GM12892 (cell line): ENCODE results near the gene TAF15.

Experiments
- DNase-seq: peaks from one replicate; pipeline ENCODE4 v3.0.0; 2011; ENCODE audit not compliant: insufficient read length
- FAIRE-seq: peaks from 2 replicates; lab custom pipeline; 2011; peaks lifted over from hg19 to GRCh38; lab: Jason Lieb, UNC
- POLR2A ChIP-seq: IDR thresholded peaks from 2 replicates; pipeline ENCODE4 v1.6.1; 2011; ENCODE audit warnings: low read depth, low read length, control low read depth
- POLR2AphosphoS5 ChIP-seq: IDR thresholded peaks from 2 replicates; pipeline ENCODE4 v1.6.1; 2011; ENCODE audit warnings: low read depth, low read length, control low read depth
- TAF1 ChIP-seq: IDR thresholded peaks from 2 replicates; pipeline ENCODE4 v1.6.1; 2011; ENCODE audit warnings: low read depth, mild to moderate bottlenecking, control low read depth, low read length, borderline replicate concordance

TAF15 gene

DNA sequence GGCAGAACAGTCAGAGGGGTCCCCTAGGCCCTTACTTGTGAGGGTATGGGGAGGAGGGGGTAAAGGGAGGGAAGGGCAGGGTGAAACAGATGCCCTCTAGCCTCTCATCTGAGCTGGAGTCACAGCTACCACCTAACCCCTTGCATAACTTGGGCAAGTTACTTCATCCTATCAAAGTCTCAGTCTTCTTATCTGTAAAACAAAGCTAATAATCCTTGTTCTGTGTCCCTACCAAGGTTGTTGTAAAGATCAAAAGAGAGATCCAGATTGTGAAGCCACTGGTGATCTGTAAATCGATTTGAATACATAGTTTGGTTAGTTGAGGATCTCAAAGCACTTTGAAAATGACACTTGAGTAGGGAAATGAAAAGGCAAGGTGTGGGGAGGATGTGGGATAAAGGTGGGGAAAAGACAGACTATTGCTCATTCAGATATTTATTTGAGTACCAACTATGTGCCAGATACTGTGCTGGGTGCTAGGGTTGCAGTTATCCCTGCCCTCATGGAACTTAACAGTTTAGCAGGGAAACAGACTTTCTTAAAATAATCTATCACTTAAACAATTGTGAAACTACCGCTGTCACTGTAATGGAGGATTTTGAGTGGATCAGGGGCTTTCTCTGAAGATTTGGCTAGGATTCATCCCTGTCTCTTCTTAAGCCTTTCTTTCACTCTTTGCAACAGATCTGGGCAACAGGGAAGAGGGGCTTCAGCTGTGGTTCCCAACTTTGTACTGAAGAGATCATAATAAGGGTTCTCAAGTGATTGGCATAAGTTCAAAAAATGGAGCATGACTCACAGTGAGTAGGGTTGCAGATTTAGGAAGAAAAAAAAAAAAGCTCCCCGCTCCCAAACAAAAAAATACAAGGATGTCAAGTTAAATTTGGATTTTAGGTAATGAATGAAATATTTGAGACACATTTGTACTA lies 56.4 kb downstream of the TAF15 start:
- FAIRE-seq, result no peak
- DNase-seq, result no peak
- TF ChIP-seq TAF1, result no peak
- no peak for TF ChIP-seq POLR2AphosphoS5
- no peak for TF ChIP-seq POLR2A

DNA sequence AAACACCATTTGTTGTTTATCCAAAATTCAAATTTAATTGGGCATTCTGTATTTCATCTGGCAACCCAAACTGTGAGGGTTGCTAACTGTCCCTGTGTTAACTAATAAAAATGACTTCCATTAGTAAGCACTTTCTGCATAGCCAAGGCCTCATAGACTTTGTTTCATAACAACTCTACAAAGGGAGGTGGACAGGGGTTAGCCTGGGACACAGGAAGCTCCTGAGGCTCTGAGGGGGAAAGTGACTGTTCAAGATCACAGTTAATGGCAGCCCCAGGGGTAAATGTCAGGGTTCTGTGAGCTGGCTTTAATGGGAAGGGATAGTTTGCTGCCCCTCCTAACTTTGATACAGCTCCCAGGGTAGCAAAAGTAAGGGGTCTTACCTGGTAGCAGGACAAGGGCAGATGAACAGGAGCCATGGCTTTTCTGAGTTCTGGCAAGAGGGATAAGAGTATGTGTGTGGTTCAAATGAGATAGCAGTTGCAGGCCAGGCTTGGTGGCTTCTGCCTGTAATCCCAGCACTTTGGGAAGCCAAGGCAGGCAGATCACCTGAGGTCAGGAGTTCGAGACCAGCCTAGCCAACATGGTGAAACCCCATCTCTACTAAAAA lies 57.2 kb downstream of the TAF15 start:
- TF ChIP-seq TAF1 (no peak), POLR2A (no peak), POLR2AphosphoS5 (no peak)
- DNase-seq, result no peak
- no peak for FAIRE-seq

DNA sequence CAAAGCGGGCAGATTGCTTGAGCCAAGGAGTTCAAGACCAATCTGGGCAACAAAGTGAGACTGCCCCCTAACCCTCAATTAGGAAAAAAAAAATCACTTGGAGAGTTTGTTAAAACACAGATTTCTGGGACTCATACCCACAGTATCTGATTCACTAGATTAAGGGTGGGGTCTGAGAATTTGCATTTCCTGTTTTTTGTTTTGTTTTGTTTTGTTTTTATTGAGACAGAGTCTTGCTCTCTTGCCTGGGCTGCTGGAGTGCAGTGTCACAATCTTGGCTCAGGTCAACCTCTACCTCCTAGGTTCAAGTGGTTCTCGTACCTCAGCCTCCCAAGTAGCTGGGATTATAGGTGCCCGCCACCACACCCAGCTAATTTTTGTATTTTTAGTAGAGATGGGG lies 58.3 kb downstream of the TAF15 start:
- TF ChIP-seq POLR2AphosphoS5, result no peak
- DNase-seq (no peak), FAIRE-seq (no peak)

DNA sequence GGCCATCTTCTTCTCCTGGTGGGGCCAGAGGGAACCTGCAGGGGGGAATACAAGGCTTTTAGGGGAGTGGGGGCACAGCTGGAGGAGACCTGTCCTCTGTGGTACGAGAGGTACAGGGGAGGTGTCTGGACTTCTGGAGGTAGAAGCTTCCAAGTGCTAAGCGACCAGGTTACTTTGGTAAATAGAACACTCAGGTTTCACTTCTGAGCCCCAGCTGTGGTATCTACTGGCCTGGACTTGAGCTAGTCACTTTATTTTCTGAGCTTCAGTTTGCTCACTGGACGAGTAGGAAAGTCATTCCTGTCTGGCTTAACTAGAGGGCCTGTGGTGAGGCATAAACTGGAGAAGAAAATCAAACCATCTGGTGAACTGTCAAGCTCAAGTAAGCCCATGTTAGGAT lies 59.5 kb downstream of the TAF15 start, which contains the start of gene HEATR9:
Gene HEATR9, minus strand, starts transcription at position 155 of the 400 bp plus-strand sequence. Its CDS starts 149 bp downstream, at position 6.
- DNase-seq (no peak), FAIRE-seq (no peak)
- TF ChIP-seq POLR2AphosphoS5 (no peak), POLR2A (no peak), TAF1 (no peak)

DNA sequence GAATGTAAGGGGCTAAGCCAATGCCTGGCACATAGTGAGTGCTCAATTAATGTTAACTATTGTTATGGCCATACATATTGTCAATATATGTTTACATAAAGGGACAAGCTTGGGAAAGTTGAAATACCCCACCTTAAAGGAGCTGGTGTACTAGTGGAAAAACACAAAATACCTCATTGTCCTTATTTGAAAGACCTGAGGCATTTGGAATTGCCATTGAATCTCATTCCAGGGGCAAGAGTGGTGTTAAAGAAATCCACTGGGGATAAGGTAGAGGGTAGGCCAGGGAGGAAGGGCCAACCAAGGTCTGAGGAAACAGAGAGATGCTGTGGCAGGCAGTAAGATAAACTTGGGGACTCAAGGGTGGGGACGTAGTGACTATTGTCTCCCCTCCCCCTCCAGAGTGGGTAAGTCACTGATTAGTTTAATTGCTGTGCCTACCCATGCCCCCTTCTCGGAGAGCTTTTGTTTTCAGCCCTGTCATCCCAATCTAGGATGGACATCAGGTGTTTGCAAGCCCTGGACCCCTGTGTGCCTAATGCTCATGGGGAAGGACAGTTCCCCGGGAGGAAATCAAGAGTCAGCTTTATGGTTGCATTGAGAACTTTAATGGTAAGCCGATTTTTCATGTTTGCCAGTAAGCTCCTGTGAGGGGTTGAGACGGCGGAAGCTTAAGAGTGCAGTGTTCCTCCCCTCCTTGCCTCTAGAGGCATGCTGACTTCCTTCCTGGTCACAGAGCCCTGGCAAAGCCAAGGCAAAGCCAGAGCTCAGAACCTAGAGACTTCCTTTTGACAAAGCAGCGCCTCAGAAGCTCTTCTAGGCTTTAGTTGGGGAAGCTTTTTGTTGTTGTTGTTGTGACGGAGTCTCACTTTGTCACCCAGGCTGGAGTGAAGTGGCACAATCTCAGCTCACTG lies 61.9 kb downstream of the TAF15 start:
- TF ChIP-seq TAF1 (no peak), POLR2AphosphoS5 (no peak), POLR2A (no peak)
- FAIRE-seq (no peak), DNase-seq (no peak)

DNA sequence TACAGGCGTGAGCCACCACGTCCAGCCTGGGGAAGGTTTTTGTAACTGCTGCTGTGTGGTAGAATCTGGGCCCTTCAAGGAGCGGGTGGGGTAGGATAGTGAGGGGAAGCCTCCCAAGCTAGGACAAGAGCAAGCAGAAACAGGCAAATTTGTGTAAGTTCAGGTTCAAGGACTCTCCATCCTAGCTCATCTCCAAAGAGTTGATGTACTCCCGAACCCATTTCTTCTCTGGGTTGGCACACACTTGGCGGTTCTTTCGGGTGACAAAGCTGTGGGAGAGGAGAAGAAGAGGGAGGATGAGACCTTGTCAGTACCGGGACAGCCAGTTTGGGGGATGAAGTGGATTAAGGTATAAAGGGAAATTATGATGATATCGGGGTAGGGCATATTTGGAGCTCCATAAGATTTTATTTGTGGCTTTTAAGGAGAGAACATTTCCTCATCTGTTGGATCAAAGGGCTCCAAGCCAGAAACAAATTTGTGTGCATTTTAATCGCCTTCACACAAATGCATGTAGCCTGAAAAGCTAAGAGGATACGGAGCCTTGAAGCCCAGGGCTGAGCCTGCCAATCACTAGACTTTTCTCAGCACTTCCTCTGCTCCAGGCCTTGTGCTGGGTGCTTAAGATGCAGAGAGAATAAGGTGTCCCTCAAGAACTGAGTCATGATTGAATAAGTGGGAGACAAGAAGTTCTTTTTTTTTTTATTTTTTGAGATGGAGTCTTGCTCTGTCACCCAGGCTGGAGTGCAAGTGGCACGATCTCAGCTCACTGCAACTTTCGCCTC lies 63.1 kb downstream of the TAF15 start:
- no peak for DNase-seq
- FAIRE-seq, result no peak
- TF ChIP-seq POLR2A (no peak), POLR2AphosphoS5 (no peak), TAF1 (no peak)

DNA sequence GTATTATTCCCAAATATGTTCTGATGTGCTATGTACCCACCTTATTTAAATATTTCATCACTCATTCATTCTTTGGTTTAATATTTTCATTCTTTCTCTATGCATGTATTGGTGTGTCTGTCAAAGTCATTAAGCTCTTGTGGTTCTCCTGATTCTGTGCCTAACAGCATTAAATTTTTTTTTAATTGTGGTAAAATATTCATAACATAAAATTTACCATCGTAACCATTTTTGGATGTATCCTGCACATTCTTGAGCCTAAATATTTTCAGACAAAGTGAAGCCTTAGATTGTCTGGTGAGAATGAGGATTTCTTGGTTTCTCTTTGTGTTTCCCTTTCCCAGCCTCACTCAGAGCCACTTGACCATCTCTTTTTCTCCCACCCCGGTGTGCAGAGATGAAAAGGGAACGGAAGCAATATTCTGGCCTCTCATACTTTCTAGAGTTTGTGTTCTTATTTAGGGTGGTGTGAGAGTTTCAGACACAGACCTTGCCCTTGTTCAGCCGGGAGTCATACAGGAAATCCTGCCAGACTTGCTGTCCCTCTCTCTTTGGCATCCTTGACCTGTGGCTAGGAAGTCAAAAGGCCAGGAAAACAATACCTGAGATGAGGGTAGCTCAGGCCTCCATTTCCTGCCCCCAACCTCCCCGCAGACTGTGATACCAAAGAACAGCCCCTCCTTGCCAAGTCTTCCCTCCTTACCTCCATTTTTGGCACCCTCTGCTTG lies 66.0 kb downstream of the TAF15 start:
- DNase-seq (no peak), FAIRE-seq (no peak)
- TF ChIP-seq POLR2AphosphoS5, result no peak
- no peak for TF ChIP-seq TAF1
- no peak for TF ChIP-seq POLR2A

DNA sequence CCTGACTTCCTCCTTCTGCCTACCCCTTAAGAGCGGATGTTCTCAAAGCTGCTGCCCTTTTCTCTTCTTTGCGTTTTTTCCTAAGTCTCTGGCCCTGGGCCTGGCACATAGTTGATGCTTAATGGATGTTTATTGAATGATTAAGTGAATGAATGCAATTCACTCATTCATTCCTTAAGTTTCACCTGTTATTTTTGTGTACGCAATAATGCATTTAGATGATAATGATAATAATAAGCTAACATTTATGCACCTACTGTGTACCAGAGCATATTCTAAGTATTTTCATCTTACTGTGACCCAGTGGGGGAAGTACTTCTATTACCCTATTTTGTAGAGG lies 66.5 kb downstream of the TAF15 start:
- TF ChIP-seq POLR2A (no peak), POLR2AphosphoS5 (no peak), TAF1 (no peak)
- FAIRE-seq, result no peak
- no peak for DNase-seq

DNA sequence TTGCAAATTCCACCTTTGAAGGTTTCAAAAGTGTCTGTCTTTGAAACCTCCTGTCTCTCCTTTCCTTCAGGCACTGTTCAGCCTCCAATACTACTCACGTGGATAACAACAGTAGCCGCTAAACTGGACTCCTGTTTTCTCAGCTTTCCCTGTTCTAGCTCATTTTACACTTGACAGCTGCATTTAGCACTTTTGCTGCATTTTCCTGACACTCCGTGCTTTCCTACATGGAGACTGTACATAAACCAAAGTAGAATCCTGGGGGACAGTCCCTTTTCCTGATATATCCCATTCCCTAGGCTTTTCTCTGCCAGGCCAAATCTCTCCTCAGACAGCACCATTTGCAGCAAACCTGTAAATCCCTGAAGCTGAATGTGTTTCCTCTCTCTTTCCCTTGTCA lies 67.2 kb downstream of the TAF15 start:
- TF ChIP-seq POLR2A, result no peak
- TF ChIP-seq TAF1, result no peak
- TF ChIP-seq POLR2AphosphoS5, result no peak
- DNase-seq (no peak), FAIRE-seq (no peak)

DNA sequence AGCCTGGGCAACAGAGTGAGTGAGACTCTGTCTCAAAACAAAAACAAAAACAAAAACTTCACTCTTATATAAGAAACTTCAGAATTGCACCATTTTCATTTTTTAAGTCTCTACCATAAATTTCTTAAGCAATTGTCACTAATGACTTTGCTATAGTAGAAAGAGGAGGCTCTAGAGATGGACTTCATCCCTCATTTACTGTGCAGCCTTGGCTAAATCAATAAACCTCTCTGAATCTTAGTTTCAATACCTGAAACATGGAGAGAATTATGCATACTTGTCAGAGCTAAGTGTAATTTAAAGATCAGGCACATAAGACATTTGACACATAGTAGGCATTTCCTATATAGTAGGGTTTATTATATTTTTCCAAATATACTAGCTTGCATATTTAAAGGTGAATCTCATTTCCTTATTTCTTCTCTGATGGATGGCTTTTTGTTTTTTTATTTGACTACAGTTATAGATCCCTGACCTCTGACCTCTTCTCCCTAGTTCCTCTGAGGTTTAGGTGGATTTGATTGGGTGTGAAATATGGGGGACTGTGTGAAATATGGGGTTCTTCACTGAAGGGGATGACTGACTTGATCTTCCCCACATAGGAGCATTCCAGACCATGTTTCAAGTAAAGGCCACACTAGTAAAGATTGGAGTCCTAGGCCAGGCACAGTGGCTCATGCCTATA lies 68.2 kb downstream of the TAF15 start:
- TF ChIP-seq POLR2A (no peak), POLR2AphosphoS5 (no peak), TAF1 (no peak)
- DNase-seq (no peak), FAIRE-seq (no peak)
